K562 (cell line): ENCODE data around the gene SPTBN4. TPM values are rescaled to one million over a fixed set of nuclear protein-coding genes. Genes with fewer than 3 reads are reported as not detected.

Source experiments
- BCOR ChIP-seq: fragments of 450-650 bp; IDR thresholded peaks from 2 replicates; pipeline ENCODE4 v1.6.1; 2016
- CEBPG ChIP-seq, 3 experiments: fragments of 200-800 bp in 1 of 3; sonication (Bioruptor generic) in 1 of 3; sonication (generic) in 1 of 3; formaldehyde crosslinking in 1 of 3; IDR thresholded peaks in 2 of 3; conservative IDR thresholded peaks in 1 of 3; 2 replicates each; pipeline versions ENCODE4 v1.6.1 to v1.8.0; 2016 to 2022; ENCODE audit warnings: missing compliant biosample characterization in 2 of 3, missing genetic modification characterization in 2 of 3, mild to moderate bottlenecking in 1 of 3, missing genetic modification reagents in 1 of 3
- CHD1 ChIP-seq: fragments of 200-600 bp; sonication (generic); IDR thresholded peaks from one replicate; pipeline ENCODE4 v1.6.1; 2012; ENCODE audit warnings: mild to moderate bottlenecking, moderate library complexity, low read length, inconsistent platforms
- EP400 ChIP-seq: fragments of 450-650 bp; IDR thresholded peaks from 2 replicates; pipeline ENCODE4 v1.6.1; 2017; ENCODE audit warnings: antibody characterized with exemption, mild to moderate bottlenecking, moderate library complexity
- GATAD2A ChIP-seq: fragments of 450-650 bp; IDR thresholded peaks from 2 replicates; pipeline ENCODE4 v1.6.1; 2017
- GTF2F1 ChIP-seq: IDR thresholded peaks from 2 replicates; pipeline ENCODE4 v1.6.1; 2011; ENCODE audit warnings: low read depth, low read length, improper control_type of control experiment
- HNRNPH1 ChIP-seq: fragments of 200-400 bp; formaldehyde crosslinking; optimal IDR thresholded peaks from 2 replicates; pipeline ENCODE3; 2017; ENCODE audit warnings: low read depth, mild to moderate bottlenecking, low read length, moderate library complexity
- KDM2B ChIP-seq: fragments of 250-450 bp; sonication (Bioruptor Pico); IDR thresholded peaks from 2 replicates; pipeline ENCODE4 v1.8.0; 2021; ENCODE audit warnings: mild to moderate bottlenecking, moderate library complexity
- LEF1 ChIP-seq: fragments of 450-650 bp; IDR thresholded peaks from 2 replicates; pipeline ENCODE4 v1.6.1; 2016; ENCODE audit warnings: mild to moderate bottlenecking
- MEIS2 ChIP-seq: fragments of 450-650 bp; IDR thresholded peaks from 2 replicates; pipeline ENCODE4 v1.6.1; 2014; ENCODE audit warnings: mild to moderate bottlenecking; ENCODE audit not compliant: partially characterized antibody
- MTA1 ChIP-seq: fragments of 450-650 bp; IDR thresholded peaks from 2 replicates; pipeline ENCODE4 v1.6.1; 2017; ENCODE audit warnings: borderline replicate concordance
- NCOA4 ChIP-seq: fragments of 450-650 bp; IDR thresholded peaks from 2 replicates; pipeline ENCODE4 v1.6.1; 2018; ENCODE audit warnings: mild to moderate bottlenecking; ENCODE audit not compliant: partially characterized antibody
- NFE2 ChIP-seq: IDR thresholded peaks from 2 replicates; pipeline ENCODE4 v1.6.1; 2014; ENCODE audit warnings: antibody characterized with exemption, low read depth
- NR2C1 ChIP-seq, 2 experiments: fragments of 450-650 bp; IDR thresholded peaks; 2 replicates each; pipeline ENCODE4 v1.6.1; 2017; ENCODE audit warnings: mild to moderate bottlenecking in 2 of 2, antibody characterized with exemption in 1 of 2, inconsistent platforms in 1 of 2, missing compliant biosample characterization in 1 of 2, missing genetic modification characterization in 1 of 2
- POLR2A ChIP-seq: fragments of 450-650 bp; conservative IDR thresholded peaks from 2 replicates; pipeline ENCODE4 v1.6.1; 2016
- POLR2H ChIP-seq: IDR thresholded peaks from 2 replicates; pipeline ENCODE4 v1.6.1; 2016; ENCODE audit warnings: missing genetic modification characterization, low read depth, mild to moderate bottlenecking, control low read depth, missing compliant biosample characterization, moderate library complexity
- SAFB ChIP-seq: fragments of 200-400 bp; formaldehyde crosslinking; IDR thresholded peaks from 2 replicates; pipeline ENCODE4 v1.6.1; 2017; ENCODE audit warnings: low read depth, low read length, borderline replicate concordance
- SRSF7 ChIP-seq: fragments of 200-400 bp; formaldehyde crosslinking; optimal IDR thresholded peaks from 2 replicates; pipeline ENCODE3; 2017; ENCODE audit warnings: mild to moderate bottlenecking, low read depth, low read length
- TAF9B ChIP-seq: fragments of 450-650 bp; IDR thresholded peaks from 2 replicates; pipeline ENCODE4 v1.6.1; 2018; ENCODE audit warnings: mild to moderate bottlenecking; ENCODE audit not compliant: partially characterized antibody
- TCF3 ChIP-seq: sonication (generic); formaldehyde crosslinking; IDR thresholded peaks from 2 replicates; pipeline ENCODE4 v1.4.0; 2020; ENCODE audit warnings: mild to moderate bottlenecking, missing genetic modification reagents
- TRIM24 ChIP-seq, 2 experiments: fragments of 450-650 bp; IDR thresholded peaks; 2 replicates each; pipeline ENCODE4 v1.6.1; 2016
- VEZF1 ChIP-seq: fragments of 200-800 bp; sonication (Bioruptor generic); IDR thresholded peaks from 2 replicates; pipeline ENCODE4 v1.6.1; 2017; ENCODE audit warnings: missing genetic modification characterization, missing compliant biosample characterization
- ZNF511 ChIP-seq: sonication (generic); formaldehyde crosslinking; IDR thresholded peaks from 2 replicates; pipeline ENCODE4 v1.8.0; 2022; ENCODE audit warnings: mild to moderate bottlenecking, missing genetic modification reagents
- polyA plus RNA-seq, 8 experiments: library from polyadenylated mRNA; depleted of rRNA in 4 of 8; stranded (reverse) in 5 of 8; unstranded in 3 of 8; fragments of >200 nt; fragmentation: Nextera tagmentation in 2 of 8; fragmentation: Illumina TruSeq in 1 of 8; extraction: Ambion mirVana in 2 of 8; extraction: Trizol in 1 of 8; gene quantifications; 2 replicates each; pipeline versions ENCODE4 v1.2.1 to v1.2.3, GENCODE V29; 2011 to 2014; ENCODE audit warnings: inconsistent platforms in 1 of 8, missing spikeins in 1 of 8
- total RNA-seq, 7 experiments: library from RNA; depleted of rRNA in 6 of 7; stranded (reverse); fragments of >200 nt in 6 of 7; fragmentation: Illumina TruSeq in 2 of 7; extraction: Trizol in 2 of 7; gene quantifications; 2 replicates each; pipeline versions ENCODE4 v1.2.1 to v1.2.3, GENCODE V29; 2011 to 2021; ENCODE audit warnings: low replicate concordance in 1 of 7
- TF ChIP-seq, protein P1 (sequence below): sonication (generic); formaldehyde crosslinking; IDR thresholded peaks from 2 replicates; pipeline ENCODE4 v1.8.1; 2023; ENCODE audit warnings: mild to moderate bottlenecking, missing genetic modification reagents
- TF ChIP-seq, protein P2 (sequence below): fragments of 250-450 bp; sonication (Bioruptor Pico); IDR thresholded peaks from 2 replicates; pipeline ENCODE4 v1.8.0; 2022; ENCODE audit warnings: inconsistent platforms, mild to moderate bottlenecking, moderate library complexity, borderline replicate concordance

SPTBN4 gene
- total and polyA plus RNA-seq, 9 of the 15 experiments (the other 6 are each of a cell fraction or from before 2014, with no cell fraction given) = 0.01 to 1.5 (median 0.86) TPM

GRCh38 chr19:40445780-40446262, 21.0 kb upstream of the SPTBN4 start (continued):
- no peak for TF ChIP-seq NR2C1 (IDR thresholded peaks at IDR 0.05)
- TF ChIP-seq NR2C1 (tag; IDR thresholded peaks at IDR 0.05) = no peak
- TF ChIP-seq SRSF7 = no peak
- TF ChIP-seq CEBPG (CRISPR knock-in tag; IDR thresholded peaks at IDR 0.05) = no peak
- no peak for TF ChIP-seq CEBPG (tag; conservative IDR thresholded peaks at IDR 0.05 in 1 of 2, IDR thresholded peaks at IDR 0.05 in 1 of 2)
- 0 out of 2 replicates have a peak, but pooled peaks have one; percentile 5 for TF ChIP-seq POLR2A
- TF ChIP-seq MTA1 = peak; percentile 12; the same call in 1 of the 2 replicates
- no peak for TF ChIP-seq TAF9B
- peak; percentile 68 for TF ChIP-seq VEZF1 (CRISPR knock-in tag)
- no peak for TF ChIP-seq HNRNPH1
- no peak for TF ChIP-seq NCOA4
- peak; percentile 31; the same call in 1 of the 2 replicates for TF ChIP-seq ZNF511 (CRISPR knock-in tag)
- peak; percentile 27 to 89 for TF ChIP-seq TRIM24 (IDR thresholded peaks at IDR 0.05)
- TF ChIP-seq BCOR = peak; percentile 92
- peak; percentile 96 for TF ChIP-seq GATAD2A
- peak; percentile 45; the same call in 1 of the 2 replicates for TF ChIP-seq NFE2
- TF ChIP-seq, protein P1, sequence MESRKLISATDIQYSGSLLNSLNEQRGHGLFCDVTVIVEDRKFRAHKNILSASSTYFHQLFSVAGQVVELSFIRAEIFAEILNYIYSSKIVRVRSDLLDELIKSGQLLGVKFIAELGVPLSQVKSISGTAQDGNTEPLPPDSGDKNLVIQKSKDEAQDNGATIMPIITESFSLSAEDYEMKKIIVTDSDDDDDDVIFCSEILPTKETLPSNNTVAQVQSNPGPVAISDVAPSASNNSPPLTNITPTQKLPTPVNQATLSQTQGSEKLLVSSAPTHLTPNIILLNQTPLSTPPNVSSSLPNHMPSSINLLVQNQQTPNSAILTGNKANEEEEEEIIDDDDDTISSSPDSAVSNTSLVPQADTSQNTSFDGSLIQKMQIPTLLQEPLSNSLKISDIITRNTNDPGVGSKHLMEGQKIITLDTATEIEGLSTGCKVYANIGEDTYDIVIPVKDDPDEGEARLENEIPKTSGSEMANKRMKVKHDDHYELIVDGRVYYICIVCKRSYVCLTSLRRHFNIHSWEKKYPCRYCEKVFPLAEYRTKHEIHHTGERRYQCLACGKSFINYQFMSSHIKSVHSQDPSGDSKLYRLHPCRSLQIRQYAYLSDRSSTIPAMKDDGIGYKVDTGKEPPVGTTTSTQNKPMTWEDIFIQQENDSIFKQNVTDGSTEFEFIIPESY (CRISPR knock-in tag) = peak; percentile 36; the same call in 1 of the 2 replicates
- no peak for TF ChIP-seq CHD1
- TF ChIP-seq EP400 = peak; percentile 81
- no peak for TF ChIP-seq SAFB
- TF ChIP-seq LEF1 = peak; percentile 95
- no peak for TF ChIP-seq KDM2B (CRISPR knock-in tag)
- TF ChIP-seq POLR2H (tag) = no peak
- no peak for TF ChIP-seq GTF2F1
- TF ChIP-seq, protein P2, sequence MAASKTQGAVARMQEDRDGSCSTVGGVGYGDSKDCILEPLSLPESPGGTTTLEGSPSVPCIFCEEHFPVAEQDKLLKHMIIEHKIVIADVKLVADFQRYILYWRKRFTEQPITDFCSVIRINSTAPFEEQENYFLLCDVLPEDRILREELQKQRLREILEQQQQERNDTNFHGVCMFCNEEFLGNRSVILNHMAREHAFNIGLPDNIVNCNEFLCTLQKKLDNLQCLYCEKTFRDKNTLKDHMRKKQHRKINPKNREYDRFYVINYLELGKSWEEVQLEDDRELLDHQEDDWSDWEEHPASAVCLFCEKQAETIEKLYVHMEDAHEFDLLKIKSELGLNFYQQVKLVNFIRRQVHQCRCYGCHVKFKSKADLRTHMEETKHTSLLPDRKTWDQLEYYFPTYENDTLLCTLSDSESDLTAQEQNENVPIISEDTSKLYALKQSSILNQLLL (CRISPR knock-in tag) = no peak
- 0 out of 2 replicates have a peak, but pooled peaks have one; percentile 4 for TF ChIP-seq TCF3 (CRISPR knock-in tag)
- TF ChIP-seq MEIS2 = peak; percentile 32
